ENCODE measurements around the gene ANKRD61. TPM values are rescaled to one million over a fixed set of nuclear protein-coding genes. Genes with fewer than 3 reads are reported as not detected.

ANKRD61 gene
- total RNA-seq, 1 donor from 2014 or later = 0.26 TPM

- H3K27me3 ChIP-seq (ENCODE audit: control insufficient read depth, insufficient read depth, low read length) = no peaks in the 10 kb centered on the region
- no peak for TF ChIP-seq CTCF (IDR thresholded peaks at IDR 0.05; ENCODE audit: insufficient read depth, low read length, severe bottlenecking)
- peaks cover 1% of the 10 kb centered on the region for H3K36me3 ChIP-seq (ENCODE audit: control insufficient read depth, insufficient read depth, low read length)
- DNase-seq (ENCODE audit: low read depth) (no peak), FAIRE-seq (no peak)
- H3K4me3 ChIP-seq (ENCODE audit: low read depth, low read length) = no peak overlapping the region
These were observed 19.6 kb upstream of the ANKRD61 start for GRCh38 chr7:6011541-6011940.

- no peak for FAIRE-seq
These were observed 18.6 kb upstream of the ANKRD61 start for GRCh38 chr7:6012355-6013104.

GRCh38 chr7:6015917-6016652 lies 15.1 kb upstream of the ANKRD61 start:
- H3K27me3 ChIP-seq (ENCODE audit: control insufficient read depth, insufficient read depth, low read length) = no peaks in the 10 kb centered on the region
- H3K36me3 ChIP-seq (ENCODE audit: control insufficient read depth, insufficient read depth, low read length) = peaks cover 13% of the 10 kb centered on the region
- no peak overlapping the region for H3K4me3 ChIP-seq (ENCODE audit: low read depth, low read length)
- DNase-seq (ENCODE audit: low read depth) = peak; percentile 40
- no peak for FAIRE-seq
- no peak for TF ChIP-seq CTCF (IDR thresholded peaks at IDR 0.05; ENCODE audit: insufficient read depth, low read length, severe bottlenecking)

More at GRCh38 chr7:6012355-6013104, 18.6 kb upstream of the ANKRD61 start:
- H3K27me3 ChIP-seq (ENCODE audit: control insufficient read depth, insufficient read depth, low read length) = no peaks in the 10 kb centered on the region
- H3K4me3 ChIP-seq (ENCODE audit: low read depth, low read length) = no peak overlapping the region
- peaks cover 8% of the 10 kb centered on the region for H3K36me3 ChIP-seq (ENCODE audit: control insufficient read depth, insufficient read depth, low read length)
- DNase-seq (ENCODE audit: low read depth) = peak; percentile 68
- TF ChIP-seq CTCF (IDR thresholded peaks at IDR 0.05; ENCODE audit: insufficient read depth, low read length, severe bottlenecking) = no peak

GRCh38 chr7:6016653-6016966 lies 14.6 kb upstream of the ANKRD61 start:
- FAIRE-seq = no peak
- H3K36me3 ChIP-seq (ENCODE audit: control insufficient read depth, insufficient read depth, low read length) = peaks cover 17% of the 10 kb centered on the region

GRCh38 chr7:6020371-6021286 lies 10.5 kb upstream of the ANKRD61 start:
- no peaks in the 10 kb centered on the region for H3K27me3 ChIP-seq (ENCODE audit: control insufficient read depth, insufficient read depth, low read length)
- no peak for DNase-seq (ENCODE audit: low read depth)
- FAIRE-seq = no peak
- TF ChIP-seq CTCF (IDR thresholded peaks at IDR 0.05; ENCODE audit: insufficient read depth, low read length, severe bottlenecking) = no peak
- H3K36me3 ChIP-seq (ENCODE audit: control insufficient read depth, insufficient read depth, low read length) = peaks cover 33% of the 10 kb centered on the region
- H3K4me3 ChIP-seq (ENCODE audit: low read depth, low read length) = no peak overlapping the region

More at GRCh38 chr7:6016653-6016966, 14.6 kb upstream of the ANKRD61 start:
- no peak overlapping the region for H3K4me3 ChIP-seq (ENCODE audit: low read depth, low read length)
- no peak for DNase-seq (ENCODE audit: low read depth)
- TF ChIP-seq CTCF (IDR thresholded peaks at IDR 0.05; ENCODE audit: insufficient read depth, low read length, severe bottlenecking) = no peak
- H3K27me3 ChIP-seq (ENCODE audit: control insufficient read depth, insufficient read depth, low read length) = no peaks in the 10 kb centered on the region

Data from bronchial epithelial cell (primary cell).